GM12801 (cell line): ENCODE results near the gene FAM43A.

Experiments used
- CTCF ChIP-seq: IDR thresholded peaks from one replicate; pipeline ENCODE4 v1.5.1; 2011; ENCODE audit warnings: control low read depth; ENCODE audit not compliant: insufficient read length; ENCODE audit errors: extremely low read depth

The FAM43A gene

GRCh38 chr3:194736277-194736895 is 50.7 kb downstream of the FAM43A start:
- TF ChIP-seq CTCF: no peak

GRCh38 chr3:194736896-194737600 is 51.4 kb downstream of the FAM43A start:
- TF ChIP-seq CTCF: no peak
